GM12878 (cell line): ENCODE data around the gene TMEM239. TPM values are rescaled to one million over a fixed set of nuclear protein-coding genes. Genes with fewer than 3 reads are reported as not detected.

Source experiments
- ATAC-seq: fragments of 200-7000 bp; cut with Tn5 transposase; 3 replicates; pipeline ENCODE4 v1.9.1; 2020; ENCODE audit warnings: mild to moderate bottlenecking, moderate library complexity
- BruUV-seq: library from RNA; stranded (reverse); fragments of 400-500 nt; replicated peaks from 2 replicates; lab custom pipeline; 2021; lab: Mats Ljungman, UMichigan
- CTCF ChIA-PET: fragments of 300-600 bp; sonication (Branson Sonifier 250); formaldehyde crosslinking; extraction: SDS; loops from one replicate; lab custom pipeline; 2021; ENCODE audit warnings: inconsistent platforms; lab: Yijun Ruan, JAX
- POLR2A ChIA-PET: fragments of 350-600 bp; formaldehyde crosslinking; extraction: SDS; loops from one replicate; lab custom pipeline; 2021; ENCODE audit warnings: inconsistent platforms; lab: Charles Lee
- RAD21 ChIA-PET: fragments of 300-600 bp; sonication (Branson Sonifier 250); formaldehyde crosslinking; loops from one replicate; lab custom pipeline; 2023; ENCODE audit warnings: antibody characterized with exemption; ENCODE audit not compliant: unreplicated experiment; lab: Charles Lee
- SMC1A ChIA-PET: fragments of 300-600 bp; sonication (Branson Sonifier 250); formaldehyde crosslinking; loops from one replicate; lab custom pipeline; 2023; ENCODE audit not compliant: unreplicated experiment, uncharacterized antibody; lab: Charles Lee
- DNase-seq: peaks from one replicate; pipeline ENCODE4 v3.0.0-alpha.2; 2011; ENCODE audit warnings: low read depth, low spot score
- FAIRE-seq: peaks from 3 replicates; lab custom pipeline; 2011; peaks lifted over from hg19 to GRCh38; lab: Jason Lieb, UNC
- H2AFZ ChIP-seq: 2 replicates; pipeline ENCODE4 v1.6.0; 2011; ENCODE audit warnings: low read depth, low read length, control low read depth; ENCODE audit not compliant: control insufficient read depth
- H3K27ac ChIP-seq: 2 replicates; pipeline ENCODE4 v1.5.1; 2011; ENCODE audit warnings: control low read depth; ENCODE audit not compliant: control insufficient read depth, insufficient read depth
- H3K27me3 ChIP-seq, 2 experiments: replicated peaks in 1 of 2; 2 replicates each; pipeline versions ENCODE4 v1.6.0 to v1.6.1; 2011; ENCODE audit warnings: low read length in 1 of 2; ENCODE audit not compliant: control insufficient read depth in 2 of 2, insufficient read depth in 2 of 2
- H3K36me3 ChIP-seq, 2 experiments: 2 replicates each; pipeline ENCODE4 v1.5.1; 2011; ENCODE audit warnings: low read length in 1 of 2; ENCODE audit not compliant: control insufficient read depth in 2 of 2, insufficient read depth in 2 of 2
- H3K4me1 ChIP-seq: 2 replicates; pipeline ENCODE4 v1.6.1; 2011; ENCODE audit warnings: mild to moderate bottlenecking, low read length, moderate library complexity, mixed read lengths; ENCODE audit not compliant: control insufficient read depth, insufficient read depth
- H3K4me2 ChIP-seq: 2 replicates; pipeline ENCODE4 v1.6.0; 2011; ENCODE audit warnings: control low read depth; ENCODE audit not compliant: control insufficient read depth, insufficient read depth
- H3K4me3 ChIP-seq: fragments of 200-600 bp; sonication (generic); 2 replicates; pipeline ENCODE4 v1.5.1; 2016
- H3K79me2 ChIP-seq: 2 replicates; pipeline ENCODE4 v1.6.0; 2011; ENCODE audit warnings: low read length; ENCODE audit not compliant: control insufficient read depth, insufficient read depth
- H3K9ac ChIP-seq: 2 replicates; pipeline ENCODE4 v1.8.0; 2011; ENCODE audit warnings: low read length, control low read depth, mixed read lengths; ENCODE audit not compliant: control insufficient read depth, insufficient read depth
- H3K9me3 ChIP-seq: replicated peaks from 3 replicates; pipeline ENCODE4 v1.5.1; 2011; ENCODE audit warnings: mild to moderate bottlenecking, low read length; ENCODE audit not compliant: control insufficient read depth, insufficient read depth
- H4K20me1 ChIP-seq: 2 replicates; pipeline ENCODE4 v1.6.0; 2011; ENCODE audit not compliant: control insufficient read depth, insufficient read depth
- ASH2L ChIP-seq: fragments of 300-600, 200-600 bp; sonication (generic); IDR thresholded peaks from 2 replicates; pipeline ENCODE4 v1.6.1; 2017; ENCODE audit warnings: low read depth, mild to moderate bottlenecking, borderline replicate concordance
- CBX3 ChIP-seq: fragments of 200-600 bp; sonication (generic); IDR thresholded peaks from 2 replicates; pipeline ENCODE4 v1.6.1; 2016; ENCODE audit warnings: low read depth, borderline replicate concordance
- JUNB ChIP-seq: IDR thresholded peaks from 2 replicates; pipeline ENCODE4 v1.6.1; 2016; ENCODE audit warnings: antibody characterized with exemption, mild to moderate bottlenecking
- MLLT1 ChIP-seq: fragments of 450-650 bp; IDR thresholded peaks from 2 replicates; pipeline ENCODE4 v1.6.1; 2016; ENCODE audit warnings: mild to moderate bottlenecking
- PAX8 ChIP-seq: fragments of 450-650 bp; IDR thresholded peaks from 2 replicates; pipeline ENCODE4 v1.6.1; 2017; ENCODE audit warnings: mild to moderate bottlenecking, moderate library complexity
- PBX3 ChIP-seq: IDR thresholded peaks from 2 replicates; pipeline ENCODE4 v1.6.1; 2011; ENCODE audit warnings: mild to moderate bottlenecking, low read depth, low read length, moderate library complexity; ENCODE audit not compliant: insufficient replicate concordance
- PKNOX1 ChIP-seq: fragments of 450-650 bp; IDR thresholded peaks from 2 replicates; pipeline ENCODE4 v1.6.1; 2016; ENCODE audit warnings: mild to moderate bottlenecking
- SRF ChIP-seq, 2 experiments: IDR thresholded peaks; 2 replicates each; pipeline ENCODE4 v1.6.1; 2011; ENCODE audit warnings: low read depth in 2 of 2, low read length in 2 of 2, mild to moderate bottlenecking in 1 of 2, moderate library complexity in 1 of 2
- TCF7 ChIP-seq: IDR thresholded peaks from 2 replicates; pipeline ENCODE4 v1.6.1; 2014; ENCODE audit warnings: antibody characterized with exemption, borderline replicate concordance
- ZNF207 ChIP-seq: fragments of 450-650 bp; IDR thresholded peaks from 2 replicates; pipeline ENCODE4 v1.6.1; 2014; ENCODE audit warnings: antibody characterized with exemption, mild to moderate bottlenecking, borderline replicate concordance
- ZNF384 ChIP-seq: IDR thresholded peaks from 2 replicates; pipeline ENCODE4 v1.6.1; 2012; ENCODE audit warnings: low read depth, mild to moderate bottlenecking, low read length, improper control_type of control experiment, borderline replicate concordance
- ZNF622 ChIP-seq: fragments of 450-650 bp; IDR thresholded peaks from 2 replicates; pipeline ENCODE4 v1.6.1; 2017; ENCODE audit warnings: mild to moderate bottlenecking, inconsistent platforms
- WGBS: methylation state at CpG from one replicate; pipeline ENCODE4 v1.1.6; 2016; ENCODE audit warnings: low lambda C conversion rate; ENCODE audit not compliant: insufficient replicate concordance, insufficient coverage; ENCODE audit errors: missing lambda C conversion rate; 5-methylcytosine and 5-hydroxymethylcytosine counted together
- in situ Hi-C: fragments of 300-500 bp; cut with MboI; formaldehyde crosslinking; loops from 9 replicates; pipeline ENCODE4 v1.14.3; 2018; ENCODE audit warnings: mixed read lengths
- intact Hi-C: fragments of 100-400 bp; cut with micrococcal nuclease; formaldehyde crosslinking; loops from one replicate; pipeline ENCODE4 v1.14.2; 2022; ENCODE audit not compliant: unreplicated experiment
- polyA plus RNA-seq, 11 experiments: library from polyadenylated mRNA; depleted of rRNA in 4 of 11; unstranded in 6 of 11; stranded (reverse) in 5 of 11; fragments of >200 nt; fragmentation: Nextera tagmentation in 4 of 11; fragmentation: Illumina TruSeq in 1 of 11; extraction: Ambion mirVana in 4 of 11; extraction: Trizol in 1 of 11; gene quantifications; 1 replicate in 1 of 11; 2 replicates in 10 of 11; pipeline versions ENCODE4 v1.2.1 to v1.2.3, GENCODE V29; 2011 to 2016; ENCODE audit warnings: inconsistent platforms in 2 of 11, missing spikeins in 2 of 11, low read depth in 1 of 11
- total RNA-seq, 4 experiments: library from RNA; depleted of rRNA in 3 of 4; stranded (reverse); fragments of >200 nt in 3 of 4; fragmentation: Illumina TruSeq in 1 of 4; extraction: Trizol in 1 of 4; gene quantifications; 2 replicates each; pipeline versions ENCODE4 v1.2.1 to v1.2.3, GENCODE V29; 2013 to 2021
- TF ChIP-seq, protein P1 (sequence below): IDR thresholded peaks from 2 replicates; pipeline ENCODE4 v1.6.1; 2011; ENCODE audit warnings: low read depth, mild to moderate bottlenecking, low read length, moderate library complexity, borderline replicate concordance; ENCODE audit errors: extremely low read depth
- TF ChIP-seq, protein P2 (sequence below): fragments of 450-650 bp; IDR thresholded peaks from 2 replicates; pipeline ENCODE4 v1.6.1; 2016; ENCODE audit warnings: mild to moderate bottlenecking, moderate library complexity, borderline replicate concordance

Gene TMEM239
- total and polyA plus RNA-seq, 10 of the 15 experiments (the other 5 are each of a cell fraction or from before 2014, with no cell fraction given), result not detected

DNA sequence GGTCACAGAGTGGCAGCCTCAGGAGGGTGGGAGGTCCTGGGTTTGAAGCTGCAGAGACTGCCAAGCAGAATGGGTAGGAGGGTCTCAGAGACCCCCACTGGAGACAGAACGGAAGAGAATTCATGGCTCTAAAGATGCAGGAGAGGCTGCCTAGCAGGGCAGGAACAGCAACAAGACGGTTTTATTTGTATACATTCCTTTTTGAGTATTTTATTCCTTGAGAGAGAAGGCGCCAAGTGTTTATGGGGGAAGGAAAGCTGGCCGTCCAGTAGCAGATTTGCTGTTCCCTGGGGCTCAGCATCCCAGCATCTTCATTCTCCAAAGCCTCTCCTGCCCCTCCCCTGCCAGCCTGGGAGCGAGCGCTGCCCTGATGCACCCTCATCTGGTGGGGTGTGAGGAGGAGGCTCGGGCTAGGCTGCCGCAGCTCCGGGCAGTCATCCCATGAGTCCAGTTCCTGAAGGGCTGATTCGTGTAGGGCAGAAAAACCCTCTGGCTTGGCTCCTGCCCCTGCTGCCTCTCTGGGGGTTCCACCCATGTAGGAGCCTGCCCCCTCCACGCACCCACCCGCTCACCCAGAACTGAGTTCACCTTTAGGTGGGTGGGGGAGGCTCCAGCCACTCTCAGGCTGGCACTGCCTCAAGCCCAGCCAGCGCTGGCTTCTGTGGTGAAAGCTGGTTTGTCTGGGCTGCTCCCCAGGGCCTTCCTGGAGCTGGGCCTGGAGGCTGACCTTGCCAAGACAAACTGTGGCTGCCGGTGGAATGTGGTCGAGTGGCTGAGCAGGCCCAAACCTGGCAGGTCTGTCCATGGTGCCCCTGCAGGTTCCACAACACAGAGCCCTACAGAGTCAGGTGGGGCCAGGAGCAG, 48.2 kb upstream of the TMEM239 start:
- Histone ChIP-seq H3K4me2 (no peak overlapping the region), H2AFZ (no peak overlapping the region), H3K9ac (no peak overlapping the region), H4K20me1 (no peaks in the 10 kb centered on the region), H3K4me1 (peaks cover 6% of the 10 kb centered on the region), H3K79me2 (no peaks in the 10 kb centered on the region), H3K4me3 (no peak overlapping the region), H3K9me3 (no peaks in the 10 kb centered on the region), H3K36me3 (no peaks in the 10 kb centered on the region), H3K27me3 (no peaks in the 10 kb centered on the region; a peak in 3 of 4 replicates), H3K27ac (no peak overlapping the region)
- intact Hi-C loops (no loop called here), in situ Hi-C loops (no loop called here)
- CTCF ChIA-PET, result no interaction called here
- no peak for DNase-seq
- SMC1A ChIA-PET, result interaction anchor here (0.5 kb wide), 1 partner anchor 87 kb away, joined by 4 read pairs; no protein-coding TSS in a partner anchor
- RAD21 ChIA-PET, result no interaction called here
- POLR2A ChIA-PET, result no interaction called here
- BruUV-seq, result no TSS peak
- no peak for FAIRE-seq
- whole genome bisulfite sequencing, result 29% methylated on average over 15 of the region's 15 CpGs
- ATAC-seq, result no peak
- no peak for TF ChIP-seq ZNF622
- no peak for TF ChIP-seq SRF (IDR thresholded peaks at IDR 0.05; ENCODE audit: low read depth in 2 of 2, low read length in 2 of 2)
- TF ChIP-seq, protein P1, sequence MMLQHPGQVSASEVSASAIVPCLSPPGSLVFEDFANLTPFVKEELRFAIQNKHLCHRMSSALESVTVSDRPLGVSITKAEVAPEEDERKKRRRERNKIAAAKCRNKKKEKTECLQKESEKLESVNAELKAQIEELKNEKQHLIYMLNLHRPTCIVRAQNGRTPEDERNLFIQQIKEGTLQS, result no peak
- TF ChIP-seq PKNOX1, result no peak
- no peak for TF ChIP-seq ZNF207
- TF ChIP-seq ZNF384, result no peak
- TF ChIP-seq MLLT1, result no peak
- no peak for TF ChIP-seq PBX3
- no peak for TF ChIP-seq TCF7
- no peak for TF ChIP-seq PAX8
- no peak for TF ChIP-seq JUNB
- TF ChIP-seq ASH2L, result no peak
- no peak for TF ChIP-seq CBX3
- TF ChIP-seq, protein P2, sequence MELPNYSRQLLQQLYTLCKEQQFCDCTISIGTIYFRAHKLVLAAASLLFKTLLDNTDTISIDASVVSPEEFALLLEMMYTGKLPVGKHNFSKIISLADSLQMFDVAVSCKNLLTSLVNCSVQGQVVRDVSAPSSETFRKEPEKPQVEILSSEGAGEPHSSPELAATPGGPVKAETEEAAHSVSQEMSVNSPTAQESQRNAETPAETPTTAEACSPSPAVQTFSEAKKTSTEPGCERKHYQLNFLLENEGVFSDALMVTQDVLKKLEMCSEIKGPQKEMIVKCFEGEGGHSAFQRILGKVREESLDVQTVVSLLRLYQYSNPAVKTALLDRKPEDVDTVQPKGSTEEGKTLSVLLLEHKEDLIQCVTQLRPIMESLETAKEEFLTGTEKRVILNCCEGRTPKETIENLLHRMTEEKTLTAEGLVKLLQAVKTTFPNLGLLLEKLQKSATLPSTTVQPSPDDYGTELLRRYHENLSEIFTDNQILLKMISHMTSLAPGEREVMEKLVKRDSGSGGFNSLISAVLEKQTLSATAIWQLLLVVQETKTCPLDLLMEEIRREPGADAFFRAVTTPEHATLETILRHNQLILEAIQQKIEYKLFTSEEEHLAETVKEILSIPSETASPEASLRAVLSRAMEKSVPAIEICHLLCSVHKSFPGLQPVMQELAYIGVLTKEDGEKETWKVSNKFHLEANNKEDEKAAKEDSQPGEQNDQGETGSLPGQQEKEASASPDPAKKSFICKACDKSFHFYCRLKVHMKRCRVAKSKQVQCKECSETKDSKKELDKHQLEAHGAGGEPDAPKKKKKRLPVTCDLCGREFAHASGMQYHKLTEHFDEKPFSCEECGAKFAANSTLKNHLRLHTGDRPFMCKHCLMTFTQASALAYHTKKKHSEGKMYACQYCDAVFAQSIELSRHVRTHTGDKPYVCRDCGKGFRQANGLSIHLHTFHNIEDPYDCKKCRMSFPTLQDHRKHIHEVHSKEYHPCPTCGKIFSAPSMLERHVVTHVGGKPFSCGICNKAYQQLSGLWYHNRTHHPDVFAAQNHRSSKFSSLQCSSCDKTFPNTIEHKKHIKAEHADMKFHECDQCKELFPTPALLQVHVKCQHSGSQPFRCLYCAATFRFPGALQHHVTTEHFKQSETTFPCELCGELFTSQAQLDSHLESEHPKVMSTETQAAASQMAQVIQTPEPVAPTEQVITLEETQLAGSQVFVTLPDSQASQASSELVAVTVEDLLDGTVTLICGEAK, result no peak
